RPMI8226 (cell line): ENCODE measurements around the gene VAV3.
"Not testable (repeated sequence)": the region's sequence is repeated elsewhere in the genome, so short reads cannot be mapped to it uniquely, and the experiment has no call there.

Experiments
- DNase-seq: peaks from one replicate; pipeline ENCODE4 v3.0.0-alpha.2; 2015

VAV3 gene

GRCh38 chr1:107678993-107679392 lies 286.0 kb downstream of the VAV3 start:
- no peak for DNase-seq

- DNase-seq: no peak
Observed at GRCh38 chr1:107677697-107678096, 287.3 kb downstream of the VAV3 start.

GRCh38 chr1:107674486-107674885 lies 290.5 kb downstream of the VAV3 start:
- no peak for DNase-seq

- no peak for DNase-seq
Observed at GRCh38 chr1:107673006-107673405, 292.0 kb downstream of the VAV3 start.

- DNase-seq: no peak
Observed at GRCh38 chr1:107670397-107671040, 294.5 kb downstream of the VAV3 start.

GRCh38 chr1:107669996-107670395 lies 295.0 kb downstream of the VAV3 start:
- DNase-seq: peak; percentile 19

GRCh38 chr1:107668762-107669161 lies 296.2 kb downstream of the VAV3 start:
- DNase-seq: no peak

- DNase-seq: no peak
Observed at GRCh38 chr1:107666493-107666892, 298.5 kb downstream of the VAV3 start.

- no peak for DNase-seq
Observed at GRCh38 chr1:107664982-107665925, 299.7 kb downstream of the VAV3 start.

GRCh38 chr1:107662971-107663370 lies 302.0 kb downstream of the VAV3 start:
- no peak for DNase-seq

- DNase-seq: no peak
Observed at GRCh38 chr1:107661158-107661557, 303.8 kb downstream of the VAV3 start.

- DNase-seq: no peak
Observed at GRCh38 chr1:107659961-107660360, 305.0 kb downstream of the VAV3 start.

- DNase-seq: no peak
Observed at GRCh38 chr1:107657356-107657755, 307.6 kb downstream of the VAV3 start.

GRCh38 chr1:107653765-107654164 lies 311.2 kb downstream of the VAV3 start:
- no peak for DNase-seq

- no peak for DNase-seq
Observed at GRCh38 chr1:107653005-107653404, 312.0 kb downstream of the VAV3 start.

- DNase-seq: not testable (repeated sequence)
Observed at GRCh38 chr1:107650825-107651224, 314.2 kb downstream of the VAV3 start.

GRCh38 chr1:107649023-107649422 lies 316.0 kb downstream of the VAV3 start:
- no peak for DNase-seq

GRCh38 chr1:107648071-107648470 lies 316.9 kb downstream of the VAV3 start:
- no peak for DNase-seq

- DNase-seq: no peak
Observed at GRCh38 chr1:107647012-107647411, 318.0 kb downstream of the VAV3 start.

GRCh38 chr1:107643766-107644165 lies 321.2 kb downstream of the VAV3 start:
- DNase-seq: no peak

GRCh38 chr1:107640207-107640606 lies 324.8 kb downstream of the VAV3 start:
- no peak for DNase-seq

GRCh38 chr1:107637101-107637500 lies 327.9 kb downstream of the VAV3 start:
- DNase-seq: no peak

- no peak for DNase-seq
Observed at GRCh38 chr1:107633596-107633995, 331.4 kb downstream of the VAV3 start.

- no peak for DNase-seq
Observed at GRCh38 chr1:107626073-107626796, 338.7 kb downstream of the VAV3 start.
